Right atrium auricular region (tissue), 2 donors: ENCODE results near the gene CACUL1. TPM values are rescaled to one million over a fixed set of nuclear protein-coding genes. Genes with fewer than 3 reads are reported as not detected.

Experiments
- DNase-seq: peaks from one replicate; pipeline ENCODE4 v3.0.0-alpha.2; 2019; ENCODE audit warnings: low spot score
- H3K27ac ChIP-seq, 2 donors: fragments of 200-600 bp; sonication (generic); 1 replicate in 1 of 2; 2 replicates in 1 of 2; pipeline ENCODE4 v1.5.1; 2016 to 2019
- H3K27me3 ChIP-seq, 2 donors: fragments of 200-600 bp; sonication (generic); one replicate each; pipeline versions ENCODE4 v1.5.1 to v1.6.0; 2017 to 2019
- H3K36me3 ChIP-seq: fragments of 200-600 bp; sonication (generic); one replicate; pipeline ENCODE4 v1.5.1; 2016
- H3K4me1 ChIP-seq, 2 donors: fragments of 200-600 bp; sonication (generic); one replicate each; pipeline versions ENCODE4 v1.5.1 to v1.6.0; 2017 to 2019
- H3K4me3 ChIP-seq, 2 donors: fragments of 200-600 bp; sonication (generic); 1 replicate in 1 of 2; 2 replicates in 1 of 2; pipeline ENCODE4 v1.5.1; 2017 to 2019; ENCODE audit warnings: mild to moderate bottlenecking in 1 of 2, moderate library complexity in 1 of 2
- H3K9me3 ChIP-seq, 2 donors: fragments of 200-600 bp; sonication (generic); one replicate each; pipeline ENCODE4 v1.5.1; 2019
- total RNA-seq, 2 donors: library from RNA; depleted of rRNA; stranded (reverse); fragments of >200 nt; gene quantifications; one replicate each; pipeline ENCODE4 v1.1.0, GENCODE V29; 2016
- TF ChIP-seq, protein P1 (sequence below), 2 donors: fragments of 200-600 bp; sonication (generic); IDR thresholded peaks; one replicate each; pipeline ENCODE4 v1.5.1; 2019; ENCODE audit warnings: antibody characterized with exemption in 2 of 2

Gene CACUL1
- total RNA-seq, 2 donors from 2014 or later: 17.2 to 17.5 TPM

DNA sequence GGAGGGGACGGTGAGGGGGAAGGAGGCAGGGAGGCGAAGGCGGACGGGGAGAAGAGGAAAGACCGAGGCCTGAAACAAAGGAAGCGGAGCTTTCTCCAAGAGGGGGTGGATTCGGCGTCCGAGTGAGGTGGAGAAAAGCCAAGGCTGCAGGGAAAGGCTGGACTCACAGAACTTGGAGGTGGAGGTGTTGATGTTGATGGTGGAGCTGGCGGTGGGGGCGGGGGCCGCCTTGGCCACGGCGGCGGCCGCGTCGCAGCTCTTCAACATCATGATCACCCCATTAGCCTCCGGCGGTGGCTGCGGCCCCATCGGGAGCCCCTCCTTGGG lies 578 bp downstream of the CACUL1 start:
- no peak for DNase-seq
- H3K36me3 ChIP-seq: no peaks in the 10 kb centered on the region
- peaks cover 0 to 29% of the 10 kb centered on the region in 2 donors for H3K4me1 ChIP-seq

DNA sequence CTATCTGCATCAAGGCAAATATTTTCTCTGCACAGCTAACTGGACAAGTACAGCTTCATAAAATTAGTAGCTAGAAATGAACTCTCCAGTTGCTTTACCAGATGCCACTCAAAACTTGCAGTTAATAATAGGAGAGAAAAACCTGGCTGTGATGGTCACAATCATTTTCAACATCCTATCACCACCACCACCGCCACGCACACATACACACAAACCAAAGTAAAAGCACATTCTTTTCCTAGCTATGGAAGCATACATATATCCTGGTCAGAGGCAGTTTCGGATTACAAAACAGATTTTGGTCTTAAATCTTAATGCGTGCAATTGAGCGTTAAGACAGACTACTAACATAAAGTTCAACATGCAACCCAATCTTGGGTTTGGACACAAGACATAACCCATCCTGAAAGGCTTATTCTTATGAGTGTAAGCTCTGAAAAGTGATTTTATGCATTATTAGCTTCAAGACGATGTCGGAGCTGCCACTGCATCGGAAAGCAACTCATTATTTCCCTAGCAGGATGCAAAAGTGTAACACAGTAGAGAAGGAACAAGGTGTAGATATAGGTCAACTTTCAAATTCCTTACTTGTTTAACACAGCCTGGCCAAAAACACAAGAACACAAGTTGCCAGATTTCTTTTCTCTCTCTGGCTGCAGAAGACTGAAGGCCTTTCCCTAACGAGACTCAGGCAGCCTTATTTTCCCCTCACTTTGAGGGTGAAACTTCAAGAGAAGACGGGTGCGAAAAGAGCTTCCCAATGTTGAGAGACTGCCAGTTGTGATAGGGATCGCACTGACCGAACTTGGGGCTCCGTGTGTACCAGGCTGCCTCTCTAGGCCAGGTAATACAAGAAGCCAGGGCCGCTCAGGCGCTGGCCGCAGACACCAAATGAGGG lies 1.2 kb downstream of the CACUL1 start:
- peaks cover 0 to 29% of the 10 kb centered on the region in 2 donors for H3K4me1 ChIP-seq
- TF ChIP-seq, protein P1, sequence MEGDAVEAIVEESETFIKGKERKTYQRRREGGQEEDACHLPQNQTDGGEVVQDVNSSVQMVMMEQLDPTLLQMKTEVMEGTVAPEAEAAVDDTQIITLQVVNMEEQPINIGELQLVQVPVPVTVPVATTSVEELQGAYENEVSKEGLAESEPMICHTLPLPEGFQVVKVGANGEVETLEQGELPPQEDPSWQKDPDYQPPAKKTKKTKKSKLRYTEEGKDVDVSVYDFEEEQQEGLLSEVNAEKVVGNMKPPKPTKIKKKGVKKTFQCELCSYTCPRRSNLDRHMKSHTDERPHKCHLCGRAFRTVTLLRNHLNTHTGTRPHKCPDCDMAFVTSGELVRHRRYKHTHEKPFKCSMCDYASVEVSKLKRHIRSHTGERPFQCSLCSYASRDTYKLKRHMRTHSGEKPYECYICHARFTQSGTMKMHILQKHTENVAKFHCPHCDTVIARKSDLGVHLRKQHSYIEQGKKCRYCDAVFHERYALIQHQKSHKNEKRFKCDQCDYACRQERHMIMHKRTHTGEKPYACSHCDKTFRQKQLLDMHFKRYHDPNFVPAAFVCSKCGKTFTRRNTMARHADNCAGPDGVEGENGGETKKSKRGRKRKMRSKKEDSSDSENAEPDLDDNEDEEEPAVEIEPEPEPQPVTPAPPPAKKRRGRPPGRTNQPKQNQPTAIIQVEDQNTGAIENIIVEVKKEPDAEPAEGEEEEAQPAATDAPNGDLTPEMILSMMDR (IDR thresholded peaks at IDR 0.05): no peak
- H3K27me3 ChIP-seq: no peaks in the 10 kb centered on the region
- peak overlapping the region; percentile 83 to 94 for H3K27ac ChIP-seq
- H3K4me3 ChIP-seq: peak overlapping the region; percentile 80 to 99
- H3K9me3 ChIP-seq: no peaks in the 10 kb centered on the region
- no peak for DNase-seq
- H3K36me3 ChIP-seq: no peaks in the 10 kb centered on the region

More for the DNA sequence above, 578 bp downstream of the CACUL1 start:
- TF ChIP-seq, protein P1 (IDR thresholded peaks at IDR 0.05): no peak
- Histone ChIP-seq H3K27me3 (no peaks in the 10 kb centered on the region), H3K4me3 (peak overlapping the region; percentile 80 to 99), H3K27ac (peak overlapping the region; percentile 83 to 94), H3K9me3 (no peaks in the 10 kb centered on the region)

DNA sequence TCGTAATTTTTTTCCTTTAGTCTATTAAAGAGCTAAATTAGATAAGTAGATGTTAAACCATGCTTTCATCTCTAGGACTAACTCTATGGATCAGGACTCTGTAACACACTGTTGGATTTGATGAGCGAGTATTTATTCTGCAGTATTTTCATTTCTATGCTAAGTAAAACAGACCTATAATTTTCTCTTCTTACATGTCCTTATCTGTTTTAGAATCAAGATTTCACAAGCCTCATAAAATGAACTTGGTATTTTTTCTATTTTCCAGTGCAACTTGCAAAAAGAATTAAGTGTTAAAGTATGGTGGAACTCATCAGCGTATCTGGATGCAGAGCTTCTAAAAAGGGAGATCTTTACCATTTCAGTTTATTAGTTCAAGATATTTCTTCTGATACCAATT lies 2.4 kb downstream of the CACUL1 start:
- Histone ChIP-seq H3K27ac (no peak overlapping the region), H3K27me3 (no peaks in the 10 kb centered on the region), H3K4me1 (peaks cover 0 to 35% of the 10 kb centered on the region in 2 donors), H3K36me3 (no peaks in the 10 kb centered on the region), H3K4me3 (no peak overlapping the region), H3K9me3 (no peaks in the 10 kb centered on the region)
- TF ChIP-seq, protein P1 (IDR thresholded peaks at IDR 0.05): no peak
- DNase-seq: no peak

DNA sequence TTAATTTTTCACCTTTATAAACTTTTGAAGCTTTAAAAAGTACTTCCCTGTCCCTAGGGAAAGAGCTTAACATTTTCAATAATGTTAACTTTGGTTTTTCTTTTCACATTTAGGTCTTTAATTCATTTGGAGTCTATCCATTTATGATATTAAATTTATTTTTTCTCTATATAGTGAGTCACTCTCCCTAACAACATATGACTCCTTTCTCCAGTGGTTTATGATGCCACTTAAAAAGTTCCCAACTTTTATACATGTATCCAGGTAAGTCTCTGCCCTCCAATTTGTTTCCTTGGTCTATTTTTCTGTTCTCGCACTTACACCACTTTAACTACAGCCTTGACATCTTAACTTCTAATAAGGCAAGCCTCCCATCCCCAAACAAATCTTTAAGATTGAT lies 3.5 kb downstream of the CACUL1 start:
- H3K4me3 ChIP-seq: no peak overlapping the region

DNA sequence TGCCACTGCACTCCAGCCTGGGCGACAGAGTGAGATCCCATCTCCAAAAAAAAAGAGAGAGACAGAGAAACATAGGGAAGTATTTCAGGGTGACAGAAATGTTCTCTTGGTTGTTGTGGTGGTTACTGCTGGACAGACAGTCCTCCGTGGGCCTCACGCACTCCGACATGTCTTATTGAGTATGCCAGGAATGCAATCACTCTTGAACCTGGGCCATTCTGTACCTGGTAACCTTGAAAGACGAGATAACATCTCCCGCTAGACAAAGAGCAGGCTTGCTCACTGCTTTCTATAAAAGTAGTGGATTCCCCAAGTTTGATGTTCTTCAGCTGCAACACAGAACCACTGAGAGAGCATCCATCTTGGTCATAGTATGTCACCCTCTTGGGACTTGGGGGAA lies 6.7 kb downstream of the CACUL1 start:
- H3K27ac ChIP-seq: no peak overlapping the region
- TF ChIP-seq, protein P1 (IDR thresholded peaks at IDR 0.05): no peak
- no peak for DNase-seq
- no peaks in the 10 kb centered on the region for H3K9me3 ChIP-seq
- no peak overlapping the region for H3K4me3 ChIP-seq
- no peaks in the 10 kb centered on the region for H3K36me3 ChIP-seq
- no peaks in the 10 kb centered on the region for H3K27me3 ChIP-seq
- peaks cover 0 to 29% of the 10 kb centered on the region in 2 donors for H3K4me1 ChIP-seq

More for the DNA sequence above, 3.5 kb downstream of the CACUL1 start:
- no peak for DNase-seq
- Histone ChIP-seq H3K27ac (no peak overlapping the region), H3K36me3 (no peaks in the 10 kb centered on the region), H3K4me1 (peaks cover 0 to 35% of the 10 kb centered on the region in 2 donors), H3K27me3 (no peaks in the 10 kb centered on the region), H3K9me3 (no peaks in the 10 kb centered on the region)
- TF ChIP-seq, protein P1 (IDR thresholded peaks at IDR 0.05): no peak
